Stomach (tissue), 9 donors: ENCODE results near the gene HAND2. TPM values are rescaled to one million over a fixed set of nuclear protein-coding genes. Genes with fewer than 3 reads are reported as not detected.
A peak's percentile ranks its signal among the peaks of the same experiment; 100 is the strongest.

Experiments used
- DNase-seq, 2 donors: peaks; one replicate each; pipeline versions ENCODE4 v3.0.0 to v3.0.0-alpha.2; 2013 to 2019
- H3K27ac ChIP-seq, 5 donors: fragments of 200-600 bp in 4 of 5; sonication (generic) in 4 of 5; one replicate each; pipeline ENCODE4 v1.5.1; 2013 to 2019; ENCODE audit warnings: mild to moderate bottlenecking in 1 of 5, moderate library complexity in 1 of 5
- H3K27me3 ChIP-seq, 3 donors: fragments of 200-600 bp; sonication (generic); one replicate each; pipeline ENCODE4 v1.5.1; 2017 to 2019; ENCODE audit warnings: mixed run types in 1 of 3
- H3K36me3 ChIP-seq, 4 donors: fragments of 200-600 bp; sonication (generic); 1 replicate in 3 of 4; 2 replicates in 1 of 4; pipeline ENCODE4 v1.5.1; 2016 to 2019
- H3K4me1 ChIP-seq, 4 donors: fragments of 200-600 bp; sonication (generic); one replicate each; pipeline ENCODE4 v1.5.1; 2016 to 2019
- H3K4me3 ChIP-seq, 4 donors: fragments of 200-600 bp; sonication (generic) in 3 of 4; one replicate each; pipeline ENCODE4 v1.5.1; 2016 to 2019; ENCODE audit warnings: mild to moderate bottlenecking in 1 of 4
- H3K9me3 ChIP-seq, 4 donors: fragments of 200-600 bp; sonication (generic); one replicate each; pipeline ENCODE4 v1.5.1; 2016 to 2019
- CTCF ChIP-seq, 7 experiments: fragments of 450-650 bp in 4 of 7; fragments of 200-600 bp in 3 of 7; sonication (generic) in 3 of 7; IDR thresholded peaks; one replicate each; pipeline ENCODE4 v1.5.1; 2016 to 2019; ENCODE audit warnings: antibody characterized with exemption in 7 of 7, control low read depth in 2 of 7, mild to moderate bottlenecking in 1 of 7
- EP300 ChIP-seq: sonication (generic); formaldehyde crosslinking; IDR thresholded peaks from one replicate; pipeline ENCODE4 v1.6.1; 2017; ENCODE audit warnings: antibody characterized with exemption
- POLR2A ChIP-seq, 4 donors: fragments of 450-650 bp; IDR thresholded peaks; one replicate each; pipeline ENCODE4 v1.6.1; 2016; ENCODE audit warnings: antibody characterized with exemption in 4 of 4, control low read depth in 2 of 4, mild to moderate bottlenecking in 1 of 4, moderate library complexity in 1 of 4
- POLR2AphosphoS5 ChIP-seq, 3 donors: sonication (generic); formaldehyde crosslinking; IDR thresholded peaks; one replicate each; pipeline ENCODE4 v1.6.1; 2016; ENCODE audit warnings: antibody characterized with exemption in 3 of 3
- WGBS, 5 donors: extraction: QIAGEN DNeasy Blood & Tissue Kit in 3 of 5; methylation state at CpG; one replicate each; pipeline versions ENCODE4 v1.1.5 to v1.1.7; 2013 to 2018; 5-methylcytosine and 5-hydroxymethylcytosine counted together
- intact Hi-C: fragments of 100-400 bp; cut with DNase I; formaldehyde crosslinking; loops from one replicate; pipeline ENCODE4 v1.15.1; 2023; ENCODE audit warnings: low total_unique reads
- polyA plus RNA-seq, 3 donors: library from polyadenylated mRNA; stranded (reverse); fragments of 200-250 nt; gene quantifications; one replicate each; pipeline ENCODE4 v1.2.3, GENCODE V29; 2013
- total RNA-seq, 5 donors: library from RNA; depleted of rRNA; stranded (reverse); fragments of >200 nt; gene quantifications; one replicate each; pipeline versions ENCODE4 v1.1.0 to v1.2.3, GENCODE V29; 2014 to 2016
- donor health status: healthy with polysubstance abuse.
- donor health status: Bipolar disorder and iron deficiency.
- donor health status: healthy.

HAND2 gene
- total and polyA plus RNA-seq, 8 donors, result 1.9 to 234 (median 19.6) TPM

- no peaks in the 10 kb centered on the region for H3K9me3 ChIP-seq
- H3K27ac ChIP-seq, result peak overlapping the region in 4 of 5 donors; percentile 75 to 92 (median 85)
- no peak for DNase-seq
- H3K4me1 ChIP-seq, result peaks cover 13 to 56% (median 29%) of the 10 kb centered on the region in 4 donors
- H3K4me3 ChIP-seq, result peak overlapping the region; percentile 37 to 64 (median 60)
- intact Hi-C loops, result no loop called here
- H3K27me3 ChIP-seq, result peaks cover 0 to 100% (median 97%) of the 10 kb centered on the region in 3 donors
- H3K36me3 ChIP-seq, result peaks cover 0 to 37% (median 0%) of the 10 kb centered on the region in 4 donors
- 19 to 38% (median 20%) methylated on average over 13 to 21 of the region's 21 CpGs for WGBS, 5 donors
- no peak for TF ChIP-seq CTCF (IDR thresholded peaks at IDR 0.05)
- TF ChIP-seq POLR2AphosphoS5 (IDR thresholded peaks at IDR 0.05), result no peak
- no peak for TF ChIP-seq POLR2A (IDR thresholded peaks at IDR 0.05)
- no peak for TF ChIP-seq EP300
Observed at GRCh38 chr4:173522951-173523395, 7.1 kb downstream of the HAND2 start.

GRCh38 chr4:173522160-173522950, 7.7 kb downstream of the HAND2 start:
- DNase-seq, result peak; percentile 55 to 96
- 3 to 6% (median 4%) methylated on average over 46 to 63 of the region's 63 CpGs for WGBS, 5 donors
- intact Hi-C loops, result no loop called here
- Histone ChIP-seq H3K4me3 (peak overlapping the region; percentile 37 to 64 (median 60)), H3K36me3 (peaks cover 0 to 31% (median 0%) of the 10 kb centered on the region in 4 donors), H3K9me3 (no peaks in the 10 kb centered on the region), H3K4me1 (peaks cover 16 to 60% (median 32%) of the 10 kb centered on the region in 4 donors), H3K27ac (peak overlapping the region in 4 of 5 donors; percentile 75 to 92 (median 85)), H3K27me3 (peaks cover 0 to 100% (median 97%) of the 10 kb centered on the region in 3 donors)
- TF ChIP-seq CTCF (IDR thresholded peaks at IDR 0.05), result no peak
- peak; percentile 61 to 80 (median 73) for TF ChIP-seq POLR2AphosphoS5 (IDR thresholded peaks at IDR 0.05)
- peak; percentile 29 for TF ChIP-seq EP300
- no peak for TF ChIP-seq POLR2A (IDR thresholded peaks at IDR 0.05)

- H3K4me3 ChIP-seq, result peak overlapping the region; percentile 37 to 64 (median 60)
- intact Hi-C loops, result no loop called here
- H3K4me1 ChIP-seq, result peaks cover 16 to 65% (median 36%) of the 10 kb centered on the region in 4 donors
- 10 to 17% (median 13%) methylated on average over 26 to 27 of the region's 27 CpGs for WGBS, 5 donors
- H3K27me3 ChIP-seq, result peaks cover 0 to 100% (median 97%) of the 10 kb centered on the region in 3 donors
- peak overlapping the region in 4 of 5 donors; percentile 75 to 92 (median 85) for H3K27ac ChIP-seq
- TF ChIP-seq EP300 (no peak), POLR2AphosphoS5 (IDR thresholded peaks at IDR 0.05) (no peak), CTCF (IDR thresholded peaks at IDR 0.05) (no peak), POLR2A (IDR thresholded peaks at IDR 0.05) (no peak)
- H3K36me3 ChIP-seq, result peaks cover 0 to 24% (median 0%) of the 10 kb centered on the region in 4 donors
- peaks cover 0 to 6% (median 0%) of the 10 kb centered on the region in 4 donors for H3K9me3 ChIP-seq
- peak in 1 of 2 donors; percentile 54 for DNase-seq
Observed at GRCh38 chr4:173521467-173522159, 8.4 kb downstream of the HAND2 start.

GRCh38 chr4:173520921-173521466, 9.0 kb downstream of the HAND2 start:
- H3K4me3 ChIP-seq, result peak overlapping the region in 1 of 4 donors; percentile 58

More at GRCh38 chr4:173520921-173521466, 9.0 kb downstream of the HAND2 start:
- H3K36me3 ChIP-seq, result peaks cover 0 to 18% (median 0%) of the 10 kb centered on the region in 4 donors
- peaks cover 0 to 8% (median 0%) of the 10 kb centered on the region in 4 donors for H3K9me3 ChIP-seq
- H3K27me3 ChIP-seq, result peaks cover 0 to 100% (median 100%) of the 10 kb centered on the region in 3 donors
- H3K27ac ChIP-seq, result peak overlapping the region in 4 of 5 donors; percentile 75 to 92 (median 85)
- intact Hi-C loops, result no loop called here
- 22 to 33% (median 26%) methylated on average over 10 of the region's 10 CpGs for WGBS, 5 donors
- DNase-seq, result peak in 1 of 2 donors; percentile 64
- no peak for TF ChIP-seq POLR2AphosphoS5 (IDR thresholded peaks at IDR 0.05)
- TF ChIP-seq POLR2A (IDR thresholded peaks at IDR 0.05), result no peak
- TF ChIP-seq EP300, result no peak
- peaks cover 16 to 72% (median 37%) of the 10 kb centered on the region in 4 donors for H3K4me1 ChIP-seq
